ELR (cell line): ENCODE data around the gene MAP6D1.

Source experiments
- DNase-seq: peaks from one replicate; pipeline ENCODE4 v3.0.0-alpha.2; 2015; ENCODE audit warnings: low read depth

MAP6D1 gene

GRCh38 chr3:183823963-183824362, 1.4 kb downstream of the MAP6D1 start:
- no peak for DNase-seq

- no peak for DNase-seq
These were observed 2.7 kb downstream of the MAP6D1 start for GRCh38 chr3:183822631-183823030.

- DNase-seq = no peak
These were observed 5.5 kb downstream of the MAP6D1 start for GRCh38 chr3:183819831-183820230.

GRCh38 chr3:183818706-183819624, 6.4 kb downstream of the MAP6D1 start:
- DNase-seq = no peak

GRCh38 chr3:183818041-183818620, 7.2 kb downstream of the MAP6D1 start:
- no peak for DNase-seq

GRCh38 chr3:183817639-183818038, 7.7 kb downstream of the MAP6D1 start:
- DNase-seq = no peak

- DNase-seq = no peak
These were observed 8.5 kb downstream of the MAP6D1 start for GRCh38 chr3:183816681-183817510.

- no peak for DNase-seq
These were observed 9.4 kb downstream of the MAP6D1 start for GRCh38 chr3:183815951-183816475.

GRCh38 chr3:183815563-183815940, 9.8 kb downstream of the MAP6D1 start:
- no peak for DNase-seq

- no peak for DNase-seq
These were observed 11.1 kb downstream of the MAP6D1 start for GRCh38 chr3:183814240-183814639.

- no peak for DNase-seq
These were observed 12.5 kb downstream of the MAP6D1 start for GRCh38 chr3:183812761-183813445.

GRCh38 chr3:183811638-183812037, 13.7 kb downstream of the MAP6D1 start:
- DNase-seq = no peak

GRCh38 chr3:183810643-183811594, 14.5 kb downstream of the MAP6D1 start:
- no peak for DNase-seq

GRCh38 chr3:183809270-183809669, 16.1 kb downstream of the MAP6D1 start:
- DNase-seq = no peak

GRCh38 chr3:183808355-183808754, 17.0 kb downstream of the MAP6D1 start:
- DNase-seq = no peak

- DNase-seq = no peak
These were observed 17.5 kb downstream of the MAP6D1 start for GRCh38 chr3:183807881-183808280.

- no peak for DNase-seq
These were observed 18.1 kb downstream of the MAP6D1 start for GRCh38 chr3:183807209-183807728.

- no peak for DNase-seq
These were observed 22.4 kb downstream of the MAP6D1 start for GRCh38 chr3:183802989-183803388.

GRCh38 chr3:183801601-183802000, 23.8 kb downstream of the MAP6D1 start:
- DNase-seq = no peak

- no peak for DNase-seq
These were observed 25.0 kb downstream of the MAP6D1 start for GRCh38 chr3:183800243-183800863.
